IMR-90 (cell line): ENCODE measurements around the gene EHMT1. TPM values are rescaled to one million over a fixed set of nuclear protein-coding genes. Genes with fewer than 3 reads are reported as not detected.

Experiments used
- ATAC-seq: fragments of 200-7000 bp; cut with Tn5 transposase; 2 replicates; pipeline ENCODE4 v1.9.1; 2020; ENCODE audit warnings: low read depth, mild to moderate bottlenecking, moderate library complexity
- BruUV-seq: library from RNA; stranded (reverse); fragments of 400-500 nt; replicated peaks from 2 replicates; lab custom pipeline; 2021; lab: Mats Ljungman, UMichigan
- CTCF ChIA-PET: fragments of 300-600 bp; formaldehyde crosslinking; extraction: SDS; loops from one replicate; lab custom pipeline; 2021; ENCODE audit warnings: antibody characterized with exemption; lab: Yijun Ruan, JAX
- POLR2A ChIA-PET: fragments of 300-600 bp; sonication (Branson Sonifier 250); formaldehyde crosslinking; loops from one replicate; lab custom pipeline; 2022; ENCODE audit warnings: antibody characterized with exemption; ENCODE audit not compliant: unreplicated experiment; lab: Charles Lee
- DNase-seq: peaks from one replicate; pipeline ENCODE4 v3.0.0; 2013
- H2AFZ ChIP-seq: replicated peaks from 2 replicates; pipeline ENCODE3; 2013; ENCODE audit warnings: low read length, mild to moderate bottlenecking; ENCODE audit not compliant: poor library complexity
- H2AK5ac ChIP-seq: 2 replicates; pipeline ENCODE4 v1.6.1; 2013; ENCODE audit warnings: low read depth, low read length, inconsistent platforms
- H2AK9ac ChIP-seq: replicated peaks from 2 replicates; pipeline ENCODE3; 2013; ENCODE audit warnings: mild to moderate bottlenecking, low read depth, low read length, moderate library complexity; ENCODE audit not compliant: poor library complexity
- H2BK120ac ChIP-seq: 2 replicates; pipeline ENCODE4 v1.6.1; 2013; ENCODE audit warnings: low read depth, low read length, inconsistent platforms
- H2BK15ac ChIP-seq: 3 replicates; pipeline ENCODE4 v1.6.1; 2013; ENCODE audit warnings: low read depth, low read length, inconsistent platforms
- H2BK20ac ChIP-seq: 2 replicates; pipeline ENCODE4 v1.6.1; 2013; ENCODE audit warnings: low read depth, mild to moderate bottlenecking, inconsistent platforms, low read length, moderate library complexity
- H2BK5ac ChIP-seq: 2 replicates; pipeline ENCODE4 v1.6.1; 2013; ENCODE audit warnings: mild to moderate bottlenecking, low read depth, low read length, inconsistent platforms; ENCODE audit not compliant: poor library complexity, severe bottlenecking
- H3K14ac ChIP-seq: replicated peaks from 2 replicates; pipeline ENCODE4 v1.6.1; 2013; ENCODE audit warnings: low read depth, low read length, inconsistent platforms
- H3K18ac ChIP-seq: 2 replicates; pipeline ENCODE4 v1.6.1; 2013; ENCODE audit warnings: low read depth, low read length, control low read depth
- H3K23ac ChIP-seq: 2 replicates; pipeline ENCODE4 v1.6.1; 2013; ENCODE audit warnings: low read depth, low read length, inconsistent platforms
- H3K27ac ChIP-seq: 2 replicates; pipeline ENCODE4 v1.5.1; 2013; ENCODE audit warnings: mild to moderate bottlenecking, control low read depth, low read length; ENCODE audit not compliant: insufficient read depth
- H3K27me3 ChIP-seq: 2 replicates; pipeline ENCODE4 v1.6.1; 2013; ENCODE audit warnings: low read length; ENCODE audit not compliant: control insufficient read depth, insufficient read depth
- H3K36me3 ChIP-seq: 2 replicates; pipeline ENCODE4 v1.6.1; 2013; ENCODE audit warnings: low read length, mixed read lengths; ENCODE audit not compliant: control insufficient read depth, insufficient read depth
- H3K4ac ChIP-seq: 2 replicates; pipeline ENCODE4 v1.6.1; 2013; ENCODE audit warnings: low read depth, low read length, inconsistent platforms
- H3K4me1 ChIP-seq: 2 replicates; pipeline ENCODE4 v1.6.1; 2013; ENCODE audit warnings: low read length, mixed read lengths; ENCODE audit not compliant: control insufficient read depth, insufficient read depth
- H3K4me2 ChIP-seq: 2 replicates; pipeline ENCODE4 v1.6.1; 2013; ENCODE audit warnings: low read depth, mild to moderate bottlenecking, control low read depth, low read length, moderate library complexity
- H3K4me3 ChIP-seq: 2 replicates; pipeline ENCODE4 v1.5.1; 2013; ENCODE audit warnings: low read depth, mild to moderate bottlenecking, control low read depth, low read length, moderate library complexity; ENCODE audit not compliant: insufficient read depth
- H3K56ac ChIP-seq: 2 replicates; pipeline ENCODE4 v1.6.1; 2013; ENCODE audit warnings: low read length, inconsistent platforms; ENCODE audit not compliant: insufficient read depth; ENCODE audit errors: extremely low read depth
- H3K79me1 ChIP-seq, 2 experiments: 2 replicates each; pipeline ENCODE4 v1.6.1; 2013; ENCODE audit warnings: low read length in 2 of 2, inconsistent platforms in 1 of 2, low read depth in 1 of 2
- H3K9ac ChIP-seq: 2 replicates; pipeline ENCODE4 v1.6.1; 2013; ENCODE audit warnings: low read depth, low read length, control low read depth
- H3K9me1 ChIP-seq: 2 replicates; pipeline ENCODE4 v1.6.1; 2013; ENCODE audit warnings: low read length, inconsistent platforms; ENCODE audit not compliant: insufficient read depth
- H3K9me3 ChIP-seq: 2 replicates; pipeline ENCODE4 v1.6.1; 2013; ENCODE audit warnings: low read length; ENCODE audit not compliant: control insufficient read depth, insufficient read depth
- H4K20me1 ChIP-seq: 2 replicates; pipeline ENCODE4 v1.6.1; 2013; ENCODE audit warnings: low read length, inconsistent platforms; ENCODE audit not compliant: insufficient read depth
- H4K5ac ChIP-seq: 2 replicates; pipeline ENCODE4 v1.6.1; 2013; ENCODE audit warnings: mild to moderate bottlenecking, low read depth, low read length, control low read depth
- H4K8ac ChIP-seq, 2 experiments: 2 replicates each; pipeline ENCODE4 v1.6.1; 2013; ENCODE audit warnings: low read depth in 2 of 2, low read length in 2 of 2, control low read depth in 1 of 2, inconsistent platforms in 1 of 2
- H4K91ac ChIP-seq: 2 replicates; pipeline ENCODE4 v1.6.1; 2013; ENCODE audit warnings: low read depth, low read length, inconsistent platforms; ENCODE audit not compliant: insufficient read depth
- MAZ ChIP-seq: IDR thresholded peaks from 2 replicates; pipeline ENCODE4 v1.6.1; 2012; ENCODE audit warnings: low read depth, mild to moderate bottlenecking, low read length, improper control_type of control experiment, moderate library complexity, borderline replicate concordance
- NFE2L2 ChIP-seq: fragments of 150-350 bp; IDR thresholded peaks from 2 replicates; pipeline ENCODE4 v1.6.1; 2016; ENCODE audit warnings: low read depth, mild to moderate bottlenecking, low read length
- POLR2A ChIP-seq: IDR thresholded peaks from 2 replicates; pipeline ENCODE4 v1.6.1; 2012; ENCODE audit warnings: mild to moderate bottlenecking, low read depth, low read length
- RAD21 ChIP-seq: IDR thresholded peaks from 2 replicates; pipeline ENCODE4 v1.6.1; 2012; ENCODE audit warnings: low read length, improper control_type of control experiment
- SMC3 ChIP-seq: fragments of 150-350 bp; IDR thresholded peaks from 2 replicates; pipeline ENCODE4 v1.6.1; 2016; ENCODE audit warnings: low read depth, mild to moderate bottlenecking, antibody characterized with exemption, low read length, moderate library complexity
- WGBS, 2 experiments: methylation state at CpG; one replicate each; pipeline versions ENCODE4 v1.1.5 to v1.1.7; 2013; ENCODE audit warnings: missing lambda C conversion rate in 2 of 2; ENCODE audit not compliant: insufficient read length in 1 of 2; ENCODE audit errors: extremely low coverage in 2 of 2; 5-methylcytosine and 5-hydroxymethylcytosine counted together
- dilution Hi-C: fragments of 300-500 bp; cut with HindIII; formaldehyde crosslinking; loops from one replicate; pipeline ENCODE4 v1.14.3; 2018; ENCODE audit warnings: low sequenced_read_pairs; ENCODE audit not compliant: unreplicated experiment
- in situ Hi-C: fragments of 300-500 bp; cut with MboI; formaldehyde crosslinking; loops from 3 replicates; pipeline ENCODE4 v1.14.3; 2019; ENCODE audit warnings: low sequenced_read_pairs, inconsistent platforms, mixed read lengths
- intact Hi-C: fragments of 100-400 bp; cut with micrococcal nuclease; formaldehyde crosslinking; loops from 2 replicates; pipeline ENCODE4 v1.10.0; 2022
- polyA plus RNA-seq, 3 experiments: library from polyadenylated mRNA; depleted of rRNA; stranded (reverse); fragments of >200 nt; gene quantifications; 2 replicates each; pipeline ENCODE4 v1.2.3, GENCODE V29; 2012; ENCODE audit warnings: low replicate concordance in 1 of 3
- total RNA-seq: library from RNA; depleted of rRNA; stranded (reverse); fragments of >200 nt; gene quantifications from 2 replicates; pipeline ENCODE4 v1.2.3, GENCODE V29; 2012

The EHMT1 gene
- total and polyA plus RNA-seq, 2 of the 4 experiments (the other 2 are of a cell fraction): 32.8 to 35.1 TPM

DNA sequence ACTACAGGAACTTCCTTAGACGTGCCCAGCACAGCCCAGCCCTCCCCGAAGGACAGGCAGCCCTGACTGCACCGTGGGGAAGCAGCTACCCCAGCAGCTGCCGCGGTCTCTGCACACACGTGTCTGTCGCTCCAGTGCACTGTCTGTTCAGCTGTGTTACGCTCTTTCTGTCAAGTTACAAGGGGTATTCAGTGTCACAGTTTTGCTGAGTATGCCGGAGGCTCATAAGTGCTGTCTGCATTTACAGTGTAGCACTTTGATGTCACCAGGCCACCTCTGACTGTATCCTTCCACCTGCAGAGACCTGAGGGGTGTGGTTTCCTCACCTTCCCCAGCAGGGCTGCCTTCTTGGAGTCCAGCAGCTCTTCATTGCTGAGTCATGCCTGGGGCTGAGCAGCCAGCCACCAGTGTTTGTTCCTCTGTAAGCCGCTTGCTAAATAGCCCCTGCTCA is 126.8 kb downstream of the EHMT1 start:
- no peaks in the 10 kb centered on the region for H3K9me3 ChIP-seq
- POLR2A ChIA-PET: no interaction called here
- 88% methylated on average over 8 of the region's 10 CpGs; no CpG with 5 or more reads in 1 of the 2 experiments for WGBS, 2 experiments
- H3K9ac ChIP-seq: no peak overlapping the region
- H3K23ac ChIP-seq: no peak overlapping the region
- H3K36me3 ChIP-seq: peaks cover 26% of the 10 kb centered on the region
- in situ Hi-C loops (no loop called here), intact Hi-C loops (no loop called here), dilution Hi-C loops (no loop called here)
- H2BK15ac ChIP-seq: no peak overlapping the region
- DNase-seq: peak; percentile 43
- peak overlapping the region; percentile 37; the same call in 1 of the 2 replicates for H2AK5ac ChIP-seq
- H3K4me3 ChIP-seq: no peak overlapping the region
- TF ChIP-seq POLR2A: no peak
- TF ChIP-seq SMC3: no peak
- TF ChIP-seq RAD21: no peak
- TF ChIP-seq NFE2L2: peak; percentile 85
- TF ChIP-seq MAZ: no peak
- H3K27ac ChIP-seq: peak overlapping the region; percentile 37; the same call in 1 of the 2 replicates
- H3K4me1 ChIP-seq: peaks cover 2% of the 10 kb centered on the region; the same call in 1 of the 2 replicates
- no peaks in the 10 kb centered on the region for H3K27me3 ChIP-seq
- peaks cover 12% of the 10 kb centered on the region for H3K9me1 ChIP-seq
- H3K56ac ChIP-seq: no peak overlapping the region
- no peak overlapping the region for H3K4me2 ChIP-seq
- H3K14ac ChIP-seq: 0 out of 2 replicates have a peak overlapping the region, but pooled peaks have one; percentile 14
- 0 out of 4 replicates have a peak overlapping the region, but pooled peaks of 1 of the 2 experiments have one; percentile 7 for H4K8ac ChIP-seq
- H4K91ac ChIP-seq: peak overlapping the region; percentile 43; the same call in 1 of the 2 replicates
- H3K18ac ChIP-seq: no peak overlapping the region
- H2BK120ac ChIP-seq: peak overlapping the region; percentile 21; the same call in 1 of the 2 replicates
- H2AK9ac ChIP-seq: peak overlapping the region; percentile 81
- H2AFZ ChIP-seq: peak overlapping the region; percentile 49
- H2BK5ac ChIP-seq: peak overlapping the region; percentile 88
- H3K79me1 ChIP-seq: peaks cover 15 to 58% of the 10 kb centered on the region in 2 experiments; a peak in 2 of 4 replicates
- no peak overlapping the region for H4K5ac ChIP-seq
- CTCF ChIA-PET: no interaction called here
- no peak overlapping the region for H2BK20ac ChIP-seq
- no TSS peak for BruUV-seq
- ATAC-seq: peak; percentile 70
- H4K20me1 ChIP-seq: peaks cover 17% of the 10 kb centered on the region
- peak overlapping the region; percentile 47; the same call in 1 of the 2 replicates for H3K4ac ChIP-seq
